ENCODE measurements around the gene ALCAM.

Gene ALCAM

GRCh38 chr3:105356396-105356795 is 10.3 kb upstream of the ALCAM start:
- DNase-seq (ENCODE audit: low read depth, low spot score) = no peak

- no peak for DNase-seq (ENCODE audit: low read depth, low spot score)
Observed at GRCh38 chr3:105356988-105357387, 9.7 kb upstream of the ALCAM start.

GRCh38 chr3:105359098-105359762 is 7.5 kb upstream of the ALCAM start:
- no peak for DNase-seq (ENCODE audit: low read depth, low spot score)

GRCh38 chr3:105360003-105360402 is 6.7 kb upstream of the ALCAM start:
- no peak for DNase-seq (ENCODE audit: low read depth, low spot score)

- DNase-seq (ENCODE audit: low read depth, low spot score) = no peak
Observed at GRCh38 chr3:105362021-105362665, 4.6 kb upstream of the ALCAM start.

- no peak for DNase-seq (ENCODE audit: low read depth, low spot score)
Observed at GRCh38 chr3:105364128-105364527, 2.6 kb upstream of the ALCAM start.

GRCh38 chr3:105365081-105365390 is 1.7 kb upstream of the ALCAM start:
- no peak for DNase-seq (ENCODE audit: low read depth, low spot score)

GRCh38 chr3:105365391-105366325 is 1.1 kb upstream of the ALCAM start:
- DNase-seq (ENCODE audit: low read depth, low spot score) = no peak

GRCh38 chr3:105367063-105367405 is 325 bp downstream of the ALCAM start:
- DNase-seq (ENCODE audit: low read depth, low spot score) = no peak

GRCh38 chr3:105367406-105368213 is 901 bp downstream of the ALCAM start:
- no peak for DNase-seq (ENCODE audit: low read depth, low spot score)

GRCh38 chr3:105368566-105369499 is 2.1 kb downstream of the ALCAM start:
- no peak for DNase-seq (ENCODE audit: low read depth, low spot score)

- DNase-seq (ENCODE audit: low read depth, low spot score) = no peak
Observed at GRCh38 chr3:105369500-105370371, 3.0 kb downstream of the ALCAM start.

GRCh38 chr3:105373383-105373782 is 6.7 kb downstream of the ALCAM start:
- no peak for DNase-seq (ENCODE audit: low read depth, low spot score)

GRCh38 chr3:105375750-105376511 is 9.2 kb downstream of the ALCAM start:
- DNase-seq (ENCODE audit: low read depth, low spot score) = no peak

- DNase-seq (ENCODE audit: low read depth, low spot score) = no peak
Observed at GRCh38 chr3:105377716-105378115, 11.0 kb downstream of the ALCAM start.

GRCh38 chr3:105385179-105385578 is 18.5 kb downstream of the ALCAM start:
- no peak for DNase-seq (ENCODE audit: low read depth, low spot score)

- no peak for DNase-seq (ENCODE audit: low read depth, low spot score)
Observed at GRCh38 chr3:105385819-105386508, 19.3 kb downstream of the ALCAM start.

GRCh38 chr3:105387122-105387751 is 20.5 kb downstream of the ALCAM start:
- no peak for DNase-seq (ENCODE audit: low read depth, low spot score)
